ENCODE measurements around the gene ACSF3.

GRCh38 chr16:89117975-89118289 lies 24.3 kb downstream of the ACSF3 start:
- TF ChIP-seq CREB5 (CRISPR knock-in tag; IDR thresholded peaks at IDR 0.05; ENCODE audit: low read depth) = no peak
- no peak for TF ChIP-seq CSRNP3 (CRISPR knock-in tag; IDR thresholded peaks at IDR 0.05)
- TF ChIP-seq CSDC2 (CRISPR knock-in tag; IDR thresholded peaks at IDR 0.05) = no peak
- no peak for TF ChIP-seq PATZ1 (CRISPR knock-in tag; IDR thresholded peaks at IDR 0.05; ENCODE audit: borderline replicate concordance)
- no peak for TF ChIP-seq ZNF70 (CRISPR knock-in tag; IDR thresholded peaks at IDR 0.05)
- no peak for TF ChIP-seq ISL1 (CRISPR knock-in tag; IDR thresholded peaks at IDR 0.05)
- TF ChIP-seq ZC3H10 (CRISPR knock-in tag; IDR thresholded peaks at IDR 0.05) = no peak
- TF ChIP-seq ZNF8 (CRISPR knock-in tag; IDR thresholded peaks at IDR 0.05) = no peak
- no peak for TF ChIP-seq OSR1 (CRISPR knock-in tag; IDR thresholded peaks at IDR 0.05)
- no peak for TF ChIP-seq ZFP30 (CRISPR knock-in tag; IDR thresholded peaks at IDR 0.05)
- TF ChIP-seq TSHZ2 (CRISPR knock-in tag; IDR thresholded peaks at IDR 0.05) = no peak
- TF ChIP-seq PPARA (CRISPR knock-in tag; IDR thresholded peaks at IDR 0.05; ENCODE audit: borderline replicate concordance) = no peak
- TF ChIP-seq RARB (CRISPR knock-in tag; IDR thresholded peaks at IDR 0.05) = no peak

Measured in SK-N-SH treated with all-trans-retinoic acid at 6 μM for 48 hours (cell line).